Adipose tissue (tissue), 3 donors: ENCODE data around the gene FOXP1. TPM values are rescaled to one million over a fixed set of nuclear protein-coding genes. Genes with fewer than 3 reads are reported as not detected.

Experiments used
- H3K27ac ChIP-seq: one replicate; pipeline ENCODE4 v1.5.1; 2013; ENCODE audit warnings: low read depth, low read length
- WGBS, 3 donors: extraction: QIAGEN DNeasy Blood & Tissue Kit; methylation state at CpG; one replicate each; pipeline ENCODE4 v1.1.7; 2013; 5-methylcytosine and 5-hydroxymethylcytosine counted together
- polyA plus RNA-seq, 3 donors: library from polyadenylated mRNA; stranded (reverse); fragments of 200-250 nt; gene quantifications; one replicate each; pipeline ENCODE4 v1.2.3, GENCODE V29; 2013
- donor health status: healthy with polysubstance abuse.
- donor health status: Bipolar disorder and iron deficiency.
- donor health status: healthy.

Gene FOXP1
- polyA plus RNA-seq, 3 donors = 6.3 to 19.2 (median 11.4) TPM

DNA sequence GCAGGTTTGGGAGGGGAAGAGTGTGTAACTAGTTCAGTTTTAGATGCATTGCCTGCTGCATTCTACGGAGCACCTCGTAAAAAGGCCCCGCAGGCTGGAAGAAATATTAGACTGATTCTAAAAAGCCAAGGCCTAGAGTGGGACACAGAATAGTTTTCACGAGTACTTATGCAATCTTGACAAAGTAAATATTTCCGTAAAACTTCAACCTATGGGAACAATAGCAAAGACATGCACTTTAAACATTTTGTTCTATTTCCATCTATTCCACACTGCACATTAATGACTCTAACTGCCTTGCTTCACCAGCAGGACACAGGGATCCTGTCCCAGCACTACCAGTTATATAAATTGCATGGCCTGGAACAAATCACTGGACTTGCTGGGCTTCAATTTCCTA is 260.0 kb downstream of the FOXP1 start:
- no peak overlapping the region for H3K27ac ChIP-seq
- WGBS, 3 donors = 83 to 99% (median 94%) methylated on average over 5 of the region's 5 CpGs

DNA sequence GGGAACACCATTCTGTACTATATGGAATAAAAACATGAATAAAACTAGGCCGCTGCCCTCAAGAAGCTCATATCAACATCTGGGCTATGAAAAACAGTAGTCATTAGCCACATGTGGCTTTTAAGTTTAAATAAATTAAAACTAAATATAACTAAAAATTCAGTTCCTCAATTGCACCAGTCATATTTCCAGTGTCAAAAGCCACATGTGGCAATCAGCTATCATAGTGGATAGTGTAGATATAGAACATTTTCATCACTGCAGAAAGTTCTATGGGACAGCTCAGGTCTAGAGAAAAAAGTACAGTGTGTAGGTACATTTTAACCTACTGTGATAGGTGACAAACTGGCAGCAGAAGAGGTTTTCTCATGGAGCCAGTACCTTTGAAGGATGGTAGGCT is 261.4 kb downstream of the FOXP1 start:
- WGBS, 3 donors = 95 to 100% (median 99%) methylated on average over 1 of the region's 1 CpG
- H3K27ac ChIP-seq = no peak overlapping the region

DNA sequence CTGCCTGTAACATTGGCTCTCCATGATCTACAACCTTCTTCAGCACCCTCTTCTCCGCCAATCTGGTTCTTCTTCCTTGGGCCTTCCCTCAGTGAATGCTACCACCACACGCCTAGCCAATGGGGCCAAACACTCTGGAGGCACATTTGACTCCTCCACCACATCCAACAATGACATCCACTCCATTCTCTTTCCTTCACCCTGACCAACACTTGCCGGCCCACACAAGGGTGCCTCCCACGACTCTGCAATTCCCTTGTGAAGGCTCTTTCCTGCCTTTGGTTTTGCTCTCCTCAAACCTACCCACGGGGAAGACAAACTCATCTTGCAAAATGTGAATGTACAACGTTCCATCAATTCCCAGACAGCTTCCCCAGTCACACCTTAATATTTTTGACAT is 263.8 kb downstream of the FOXP1 start:
- no peak overlapping the region for H3K27ac ChIP-seq
- WGBS, 3 donors = 79 to 95% (median 85%) methylated on average over 6 of the region's 6 CpGs

DNA sequence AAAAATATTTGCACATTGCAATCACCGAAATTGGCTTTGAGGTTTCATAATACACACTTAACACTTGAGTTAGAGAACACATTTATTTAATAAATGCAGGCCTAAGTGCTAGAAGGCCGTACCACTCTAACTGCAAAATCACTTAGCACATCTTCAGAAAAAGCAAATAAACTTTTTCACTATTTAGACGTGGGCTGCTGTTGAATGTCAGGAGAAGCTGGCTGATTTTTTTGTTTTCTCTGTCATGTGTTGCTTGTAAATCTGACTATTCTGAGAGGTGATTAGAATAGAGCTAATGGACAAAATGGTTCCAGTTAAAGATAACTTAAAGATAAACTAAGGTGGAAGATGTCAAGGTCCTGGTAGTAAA is 265.1 kb downstream of the FOXP1 start:
- WGBS, 3 donors = 29 to 54% (median 51%) methylated on average over 3 of the region's 3 CpGs
- no peak overlapping the region for H3K27ac ChIP-seq

DNA sequence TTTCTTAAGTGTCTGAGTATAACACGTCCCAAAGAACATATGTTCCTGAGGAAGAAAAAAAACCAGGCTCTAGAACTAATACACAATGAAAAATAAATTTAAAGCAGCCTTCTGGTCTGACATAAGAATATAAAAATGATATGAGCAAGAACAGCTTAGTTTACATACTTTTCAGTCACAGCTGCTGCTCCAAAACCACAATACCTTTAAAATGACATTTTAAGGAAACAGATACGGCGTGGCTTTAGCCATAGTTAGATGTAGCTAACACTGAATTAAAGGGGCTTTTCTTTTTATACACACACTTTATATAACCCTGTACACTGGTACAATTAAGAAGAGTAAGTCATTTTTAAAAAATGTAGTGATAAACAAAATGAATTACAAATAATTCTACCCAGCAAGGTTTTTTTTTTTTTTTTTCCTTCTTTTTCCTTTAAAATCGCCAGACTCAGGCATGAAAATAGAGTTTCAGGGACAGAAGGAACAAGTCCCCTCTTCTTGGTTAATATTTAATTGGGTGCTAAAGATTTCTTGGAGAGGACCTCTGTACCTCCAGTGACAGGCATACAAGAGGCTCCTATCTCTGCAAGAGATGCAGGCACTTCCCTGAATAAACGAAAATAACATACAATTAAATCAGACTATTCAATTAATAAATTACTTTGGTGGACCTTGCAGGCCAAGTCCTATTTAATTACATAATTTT is 265.6 kb downstream of the FOXP1 start:
- no peak overlapping the region for H3K27ac ChIP-seq
- WGBS, 3 donors = 39 to 73% (median 53%) methylated on average over 5 of the region's 5 CpGs

DNA sequence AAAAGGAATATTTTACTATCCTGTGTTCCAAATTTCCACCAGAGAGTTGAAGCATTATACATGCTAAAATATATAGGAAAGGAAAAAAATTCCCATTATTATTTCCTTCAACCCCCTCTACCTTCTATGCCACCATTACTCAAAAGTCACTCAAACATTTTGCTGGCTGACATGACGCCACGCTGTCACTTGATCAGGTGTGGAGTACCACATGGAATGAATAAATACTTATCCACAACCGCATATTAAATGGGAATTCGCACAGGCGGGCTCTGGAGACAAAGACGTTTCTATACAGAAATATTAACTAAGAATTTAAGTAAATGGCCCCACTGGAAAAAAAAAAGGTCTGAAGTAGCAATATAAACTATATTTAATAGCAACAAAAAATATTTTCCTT is 266.4 kb downstream of the FOXP1 start:
- H3K27ac ChIP-seq = no peak overlapping the region
- 94 to 96% (median 94%) methylated on average over 6 of the region's 6 CpGs for WGBS, 3 donors

DNA sequence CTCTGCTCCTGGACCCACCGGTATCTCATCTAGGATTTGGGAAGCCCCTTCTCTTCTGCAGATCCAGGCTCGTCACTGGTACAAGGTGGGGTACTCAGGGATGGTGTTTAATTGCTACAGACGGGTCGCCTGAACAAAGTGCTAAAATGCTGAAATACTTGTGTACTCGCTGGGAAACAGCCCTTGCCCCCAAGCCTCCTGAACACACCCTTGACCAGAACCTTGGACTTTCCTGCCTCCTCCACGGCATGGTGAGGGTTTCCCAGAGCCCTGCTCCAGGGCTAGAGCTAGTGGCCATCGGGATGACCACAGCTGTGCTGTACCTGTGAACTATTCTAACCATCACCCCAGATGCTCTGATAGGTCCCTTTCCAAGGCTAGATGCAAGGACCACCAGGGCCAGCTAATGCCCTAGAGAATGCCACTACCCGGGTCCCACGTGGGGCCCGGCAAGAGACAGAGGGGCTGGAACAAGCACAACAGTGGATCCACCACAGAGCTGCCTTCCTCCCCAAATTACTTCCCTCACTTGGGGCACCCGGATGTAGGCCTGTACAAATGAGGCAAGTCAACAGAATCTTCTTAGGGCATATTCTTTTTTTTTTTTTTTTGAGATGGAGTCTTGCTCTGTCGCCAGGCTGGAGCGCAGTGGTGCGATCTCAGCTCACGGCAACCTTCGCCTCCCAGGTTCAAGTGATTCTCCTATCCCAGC is 267.3 kb downstream of the FOXP1 start:
- H3K27ac ChIP-seq = no peak overlapping the region

DNA sequence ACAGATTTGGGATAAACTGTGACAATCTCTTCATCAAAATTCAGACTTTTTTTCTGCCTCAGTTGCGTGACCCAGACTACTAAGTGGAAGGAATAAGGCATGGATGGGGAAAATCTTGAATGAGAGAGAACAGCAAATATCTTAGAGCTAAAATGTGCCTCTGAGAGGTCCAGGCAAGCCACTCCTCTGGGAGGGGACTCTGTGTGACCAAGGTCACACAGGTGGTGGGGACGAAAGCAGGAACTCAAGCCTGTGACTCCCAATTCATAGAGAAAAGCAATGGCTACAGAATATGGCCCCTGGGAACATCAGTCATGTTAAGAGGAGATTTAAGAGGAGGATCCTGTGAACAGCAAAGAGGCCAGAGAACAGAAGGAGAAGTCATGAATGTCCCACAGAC is 268.1 kb downstream of the FOXP1 start:
- WGBS, 3 donors = 72 to 88% (median 80%) methylated on average over 2 of the region's 2 CpGs
- H3K27ac ChIP-seq = no peak overlapping the region

More for the DNA sequence above, 267.3 kb downstream of the FOXP1 start:
- WGBS, 3 donors = 79 to 94% (median 82%) methylated on average over 16 of the region's 16 CpGs

DNA sequence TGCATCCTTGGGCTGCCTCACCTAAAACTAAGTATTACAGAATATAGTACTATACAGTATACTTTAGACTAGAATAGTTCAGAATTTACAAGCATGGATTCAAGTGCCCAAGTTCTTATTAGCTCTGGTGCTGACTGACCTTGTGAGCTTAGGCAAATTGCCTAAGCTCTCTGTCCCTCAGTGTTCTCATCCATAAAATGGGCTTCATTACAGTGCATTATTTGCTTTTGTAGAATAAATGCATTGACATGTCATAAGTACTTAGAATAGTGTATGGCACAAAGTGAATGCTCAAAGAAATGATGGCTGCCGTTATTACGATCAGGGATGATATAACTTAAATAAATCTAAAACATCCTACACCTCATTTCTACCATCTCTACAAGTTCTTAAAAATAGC is 269.7 kb downstream of the FOXP1 start:
- H3K27ac ChIP-seq = no peak overlapping the region
- WGBS, 3 donors = 98 to 100% (median 100%) methylated on average over 2 of the region's 2 CpGs

DNA sequence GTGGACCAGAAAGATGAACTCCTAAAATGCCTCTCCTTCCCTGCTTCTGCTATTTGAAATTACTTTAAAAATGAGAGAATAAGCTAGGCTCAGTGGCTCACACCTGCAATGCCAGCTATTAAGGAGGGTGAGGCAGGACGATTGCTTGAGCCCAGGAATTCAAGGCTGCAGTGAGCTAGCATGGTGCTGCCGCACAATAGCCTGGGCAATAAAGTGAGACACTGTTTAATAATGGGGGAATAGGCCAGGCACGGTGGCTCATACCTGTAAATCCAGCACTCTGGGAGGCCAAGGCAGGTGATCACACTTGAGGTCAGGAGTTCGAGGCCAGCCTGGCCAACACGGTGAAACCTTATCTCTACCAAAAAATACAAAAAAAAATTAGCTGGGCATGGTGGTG is 271.1 kb downstream of the FOXP1 start:
- 82 to 90% (median 90%) methylated on average over 5 of the region's 5 CpGs for WGBS, 3 donors
- H3K27ac ChIP-seq = no peak overlapping the region

DNA sequence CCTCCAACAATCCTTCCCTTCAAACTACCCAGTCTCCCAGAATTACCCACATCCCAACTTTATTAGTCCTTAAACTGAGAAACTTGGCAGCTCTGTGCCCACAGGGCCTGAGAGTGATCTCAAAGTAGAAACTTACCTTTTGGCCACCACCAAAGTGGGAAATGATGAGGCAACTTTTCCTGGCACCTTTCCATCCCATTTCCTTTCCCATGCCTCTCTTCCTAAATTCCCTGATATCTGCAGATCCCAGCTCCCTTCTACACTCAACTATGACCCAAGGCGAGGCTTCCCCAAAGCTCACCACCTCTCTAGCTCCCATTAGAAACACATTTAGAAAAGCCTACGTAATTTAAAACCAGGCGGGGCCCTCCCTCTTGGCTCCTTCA is 271.9 kb downstream of the FOXP1 start:
- WGBS, 3 donors = 80 to 93% (median 83%) methylated on average over 3 of the region's 3 CpGs
- no peak overlapping the region for H3K27ac ChIP-seq

DNA sequence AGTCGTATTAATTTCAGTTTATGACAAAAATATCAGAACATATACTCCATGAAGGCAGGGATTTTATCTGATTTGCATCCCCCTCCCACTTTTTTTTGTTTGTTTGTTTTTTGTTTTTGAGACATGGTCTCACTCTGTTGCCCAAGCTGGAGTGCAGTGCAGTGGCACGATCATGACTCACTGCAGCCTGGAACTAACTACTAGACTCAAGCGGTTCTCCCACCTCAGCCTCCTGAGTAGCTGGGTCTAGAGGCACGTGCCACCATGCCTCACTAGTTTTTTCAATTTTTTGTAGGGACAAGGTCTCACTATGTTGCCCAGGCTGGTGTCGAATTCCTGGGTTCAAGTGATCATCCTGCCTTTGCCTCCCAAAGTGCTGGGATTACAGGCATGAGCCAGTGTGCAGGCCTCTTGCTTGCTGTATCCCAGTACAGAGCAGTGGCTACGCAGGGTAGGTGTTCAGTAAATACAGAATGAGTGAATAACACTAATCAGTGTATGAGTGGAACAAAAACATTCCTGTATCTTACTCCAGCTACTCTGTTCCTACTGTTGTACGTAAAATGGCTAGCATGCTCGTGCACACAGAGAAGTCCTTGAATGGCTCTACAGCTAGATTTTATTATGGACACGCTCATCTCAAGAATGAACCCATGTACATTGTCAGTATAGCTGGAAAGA is 272.4 kb downstream of the FOXP1 start:
- WGBS, 3 donors = 81 to 97% (median 89%) methylated on average over 9 of the region's 9 CpGs

DNA sequence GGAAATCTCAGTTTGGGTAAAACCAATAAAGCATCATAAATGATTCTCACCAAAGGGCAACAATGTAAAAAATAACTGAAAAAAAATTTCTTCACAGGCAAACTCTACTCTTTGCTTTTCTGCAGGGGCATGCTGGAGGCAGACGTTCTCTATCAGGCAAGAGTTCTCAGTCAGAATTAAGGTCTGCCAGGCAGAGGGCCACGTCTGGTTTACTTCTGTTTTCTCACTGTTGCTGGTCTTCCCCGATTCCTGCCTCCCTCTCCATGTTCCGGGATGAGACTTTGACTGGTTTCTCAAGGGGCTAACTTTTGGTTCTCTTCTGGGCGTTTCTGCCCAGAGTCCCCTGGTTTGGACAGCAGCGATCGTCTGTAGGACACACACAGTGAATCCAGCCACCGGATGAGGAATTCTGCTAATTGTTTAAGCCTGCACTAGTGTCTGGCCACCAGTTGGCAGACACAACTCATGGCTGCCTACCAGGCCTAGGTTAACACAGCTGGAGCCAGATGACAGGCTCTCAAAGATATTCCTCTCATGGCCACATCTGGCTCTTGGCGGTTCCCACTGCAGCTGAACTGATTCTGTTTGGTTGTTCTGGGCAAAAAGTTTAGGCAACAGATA is 273.1 kb downstream of the FOXP1 start:
- 51 to 83% (median 60%) methylated on average over 9 of the region's 9 CpGs for WGBS, 3 donors
- no peak overlapping the region for H3K27ac ChIP-seq

More for the DNA sequence above, 272.4 kb downstream of the FOXP1 start:
- H3K27ac ChIP-seq = no peak overlapping the region

DNA sequence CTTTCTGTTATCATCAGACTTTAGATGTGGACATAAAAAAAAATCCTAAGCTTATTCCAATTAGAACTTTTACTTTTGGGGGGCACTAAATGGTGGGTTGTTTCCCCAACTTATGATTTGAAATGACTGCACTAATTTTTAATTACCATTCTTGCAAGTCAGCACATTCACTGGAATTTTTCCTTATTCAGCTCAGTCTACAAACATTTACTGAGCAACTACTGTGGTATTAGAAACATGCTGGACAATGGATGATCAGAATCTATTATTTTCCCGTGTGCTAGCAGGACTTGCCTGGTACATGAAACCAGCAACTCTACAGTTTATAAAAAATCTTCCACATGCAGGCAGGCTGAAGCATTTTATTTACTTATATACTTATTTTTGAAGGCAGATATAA is 273.6 kb downstream of the FOXP1 start:
- H3K27ac ChIP-seq = no peak overlapping the region
- WGBS, 3 donors = 77 to 97% (median 94%) methylated on average over 1 of the region's 1 CpG

DNA sequence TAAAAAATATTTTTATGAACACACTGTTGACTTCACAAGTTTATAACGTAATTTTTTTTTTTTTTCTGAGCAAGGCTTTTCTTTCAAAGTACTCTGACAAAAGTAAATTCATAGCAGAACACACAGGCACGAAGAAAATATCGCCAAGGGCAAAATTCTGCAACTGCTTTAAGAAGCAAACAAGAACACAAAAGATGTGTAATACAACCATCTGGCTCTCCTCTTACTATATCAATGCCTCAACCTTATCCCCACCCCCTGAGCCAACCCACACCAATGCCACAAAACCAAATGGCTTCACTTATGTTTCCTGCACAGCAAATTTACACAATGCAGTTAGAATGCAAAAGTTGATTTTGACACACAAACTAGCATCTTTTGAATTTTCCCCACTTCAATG is 274.2 kb downstream of the FOXP1 start:
- WGBS, 3 donors = 62 to 91% (median 65%) methylated on average over 3 of the region's 3 CpGs
- no peak overlapping the region for H3K27ac ChIP-seq

DNA sequence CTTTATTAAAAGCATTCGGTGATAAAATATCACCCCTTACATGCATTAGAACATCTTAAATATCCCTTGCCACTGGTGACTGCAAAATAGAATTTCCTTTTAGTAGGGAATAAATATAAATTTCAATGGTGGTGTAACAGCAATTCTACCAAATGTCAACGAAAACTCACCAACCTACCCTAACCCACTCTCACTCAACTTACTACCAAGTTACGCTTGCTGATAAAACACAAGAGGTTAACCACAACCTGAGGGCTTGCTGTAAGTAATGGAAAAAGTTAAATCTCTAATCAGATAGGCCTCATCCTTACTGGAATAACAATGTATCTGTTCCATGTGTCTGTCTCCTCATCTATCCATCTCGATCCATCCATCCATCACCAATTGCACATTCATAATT is 274.7 kb downstream of the FOXP1 start:
- WGBS, 3 donors = 86 to 94% (median 91%) methylated on average over 4 of the region's 4 CpGs
- no peak overlapping the region for H3K27ac ChIP-seq

DNA sequence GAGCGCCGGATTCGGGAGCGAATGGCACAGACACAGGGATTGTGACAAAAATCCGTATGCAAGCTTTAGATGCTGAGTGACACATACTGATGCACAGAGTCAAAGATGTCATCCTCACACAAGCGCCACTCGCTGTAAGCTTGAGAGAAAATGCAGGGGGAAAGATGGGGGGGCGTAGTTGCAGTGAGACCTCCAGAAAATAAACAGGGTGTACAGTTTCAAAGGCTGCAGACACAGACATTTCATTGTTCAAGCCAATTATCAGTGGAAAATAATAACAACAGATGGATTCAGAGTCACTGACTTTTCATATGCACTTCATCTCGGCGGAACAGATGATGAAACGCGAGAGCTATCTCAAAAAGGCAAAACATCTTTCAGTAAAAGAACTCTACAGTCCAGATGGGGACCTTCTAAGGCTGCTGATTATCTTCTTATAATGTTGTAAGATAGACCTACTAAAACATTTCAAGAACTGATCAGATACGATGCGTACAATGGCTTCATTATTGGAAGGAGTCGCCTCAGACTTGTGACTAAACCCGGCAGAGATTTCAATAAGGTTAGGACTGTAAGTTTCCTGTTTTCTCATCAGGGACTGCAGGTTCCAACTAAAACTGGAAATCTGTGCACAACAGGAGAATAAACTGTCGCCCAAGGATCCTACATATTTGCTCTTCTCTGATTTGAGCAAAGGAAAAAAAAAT is 275.4 kb downstream of the FOXP1 start:
- H3K27ac ChIP-seq = no peak overlapping the region
- WGBS, 3 donors = 88 to 89% (median 89%) methylated on average over 17 of the region's 17 CpGs
